HG03060 (cell line): ENCODE data around the gene COPZ2.

ENCODE experiments used
- ATAC-seq: cut with Tn5 transposase; IDR thresholded peaks from one replicate; pipeline ENCODE4 v1.9.1; 2021; ENCODE audit warnings: low read depth, moderate number of reproducible peaks; ENCODE audit not compliant: unreplicated experiment

Gene COPZ2

GRCh38 chr17:48056879-48057278 is 19.3 kb upstream of the COPZ2 start:
- no peak for ATAC-seq

DNA sequence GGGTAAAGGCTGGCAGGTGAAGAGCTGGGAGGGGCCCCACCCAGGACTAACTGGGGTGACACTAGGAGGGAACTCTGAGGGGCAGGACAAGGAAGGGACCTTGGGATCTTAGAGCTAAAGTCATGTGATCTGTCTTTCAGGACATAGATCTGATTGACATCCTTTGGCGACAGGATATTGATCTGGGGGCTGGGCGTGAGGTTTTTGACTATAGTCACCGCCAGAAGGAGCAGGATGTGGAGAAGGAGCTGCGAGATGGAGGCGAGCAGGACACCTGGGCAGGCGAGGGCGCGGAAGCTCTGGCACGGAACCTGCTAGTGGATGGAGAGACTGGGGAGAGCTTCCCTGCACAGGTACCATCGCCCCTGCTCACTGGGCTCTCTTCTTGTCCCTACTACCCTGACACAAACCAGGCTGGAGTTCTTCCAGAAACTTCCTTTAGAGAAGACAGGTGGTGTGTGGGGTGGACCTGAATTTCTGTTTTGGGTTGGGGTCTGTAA is 18.7 kb upstream of the COPZ2 start:
- ATAC-seq = no peak

DNA sequence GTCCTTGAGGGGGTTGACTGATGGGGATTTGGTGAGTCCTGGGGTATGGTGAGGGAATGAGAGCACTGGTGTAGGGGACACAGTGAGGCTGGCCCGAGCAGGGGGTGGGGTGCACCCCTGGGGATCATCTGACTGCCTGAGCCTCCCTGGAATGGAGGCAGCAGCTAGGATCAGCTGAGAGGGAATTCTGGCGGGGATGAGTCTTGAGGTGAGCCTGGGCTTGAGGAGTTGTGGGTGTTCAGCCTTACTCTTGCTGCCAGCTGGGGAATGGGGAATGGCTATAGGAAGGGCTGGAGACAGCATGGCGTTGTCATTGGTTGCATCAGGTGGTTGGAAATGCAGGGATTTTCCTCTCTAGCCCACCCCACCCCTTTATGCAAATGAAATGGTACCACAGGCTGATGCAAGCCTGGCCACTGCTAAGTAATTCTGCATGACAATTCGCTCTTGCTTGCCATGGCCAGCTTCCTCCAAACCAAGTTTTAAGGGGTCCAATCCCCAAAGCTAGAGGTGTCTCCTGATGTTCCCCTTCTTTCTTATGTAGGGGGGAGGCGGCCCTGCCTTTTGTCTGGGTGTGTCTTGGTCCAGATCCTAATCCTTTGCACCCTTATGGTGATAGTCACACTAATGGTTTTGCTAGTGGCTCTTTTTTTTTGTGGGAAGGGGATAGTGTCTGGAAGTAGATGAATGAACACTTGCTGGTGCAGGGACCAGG is 18.1 kb upstream of the COPZ2 start:
- no peak for ATAC-seq

DNA sequence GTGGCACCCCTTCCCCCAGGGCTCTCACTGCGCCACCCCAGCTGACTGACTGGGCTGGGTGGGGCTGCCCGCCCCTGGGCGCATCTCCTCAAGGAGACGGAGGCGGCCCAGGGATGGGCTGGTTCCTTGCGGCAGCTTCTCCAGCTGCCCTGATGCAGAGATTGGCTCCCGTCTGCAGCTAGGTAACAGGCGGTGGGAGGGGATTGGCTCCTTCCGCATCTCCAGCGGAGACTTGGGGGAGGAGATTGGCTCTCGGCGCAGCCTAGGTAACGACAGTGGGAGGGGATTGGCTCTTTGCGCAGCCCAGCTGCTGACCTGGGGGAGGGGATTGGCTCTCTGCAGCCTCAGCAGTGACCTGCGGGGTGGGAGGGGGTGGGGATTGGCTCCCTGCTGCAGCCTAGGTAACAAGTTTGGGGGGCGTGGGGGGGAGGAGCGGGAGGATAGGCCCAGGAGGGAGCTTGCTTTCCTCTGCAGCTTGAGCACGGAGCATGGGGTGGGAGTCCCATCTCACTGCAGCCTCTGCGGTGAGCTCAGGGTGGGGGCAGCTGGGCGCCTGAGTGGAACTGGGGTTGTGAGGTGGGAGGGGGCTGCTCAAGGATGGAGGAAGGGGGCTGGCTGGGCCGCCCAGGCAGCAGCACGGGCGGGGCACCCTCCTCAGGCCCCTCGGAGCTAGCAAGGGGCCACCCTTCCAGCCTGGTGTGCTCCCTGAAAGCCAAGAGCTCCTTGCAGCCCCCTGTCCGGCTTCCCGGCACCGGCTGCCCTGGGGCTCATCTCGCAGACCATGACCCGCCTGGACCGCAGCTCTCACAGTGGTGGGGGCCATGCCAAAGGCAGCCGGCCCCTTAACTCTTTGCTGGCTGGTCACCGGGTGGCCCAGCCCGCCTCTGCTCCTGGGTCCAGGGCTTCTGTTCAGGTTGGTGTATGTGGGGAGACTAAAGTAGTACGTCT is 16.9 kb upstream of the COPZ2 start:
- no peak for ATAC-seq

GRCh38 chr17:48053758-48054237 is 16.2 kb upstream of the COPZ2 start:
- ATAC-seq = no peak

DNA sequence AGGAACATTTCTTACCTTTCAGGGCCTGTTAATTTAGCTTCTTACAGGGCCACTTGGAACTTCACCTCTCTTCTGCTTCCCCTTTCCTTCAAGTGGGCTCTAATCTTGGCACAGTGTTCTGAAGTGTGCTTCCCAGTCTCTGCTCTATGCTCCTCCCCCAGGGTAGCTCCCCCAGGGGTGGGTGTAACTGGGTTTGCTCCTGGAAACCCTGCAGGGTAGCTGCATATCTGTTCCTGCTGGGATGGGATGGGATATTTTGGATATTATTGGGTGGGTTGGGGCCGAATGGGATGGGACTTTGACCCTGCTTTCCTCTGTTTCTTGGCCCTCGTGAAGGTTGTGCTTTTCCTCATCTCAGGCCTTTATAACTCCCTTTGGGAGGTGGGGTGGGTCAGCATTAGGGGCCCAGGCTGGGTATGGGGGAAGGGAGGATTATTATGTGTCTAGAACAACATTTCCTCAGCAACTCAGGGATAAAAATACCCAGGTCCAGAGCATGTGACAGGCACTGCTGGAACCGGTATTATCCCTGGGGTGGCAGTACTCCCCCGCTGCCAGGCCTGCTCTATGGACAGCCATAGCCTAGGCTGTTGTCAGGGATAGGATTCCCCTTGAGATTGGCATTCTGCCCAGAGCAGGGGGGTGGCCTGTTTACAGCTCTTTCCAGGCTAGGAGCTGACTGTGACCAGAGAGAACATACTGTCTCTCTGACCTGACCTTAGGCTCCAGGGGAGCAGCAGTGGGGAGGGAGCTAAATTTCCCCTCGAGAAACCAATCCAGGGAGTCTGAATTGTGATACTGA is 15.6 kb upstream of the COPZ2 start:
- ATAC-seq = no peak

GRCh38 chr17:48051706-48052486 is 14.3 kb upstream of the COPZ2 start:
- no peak for ATAC-seq

GRCh38 chr17:48051283-48051682 is 13.7 kb upstream of the COPZ2 start:
- ATAC-seq = no peak

DNA sequence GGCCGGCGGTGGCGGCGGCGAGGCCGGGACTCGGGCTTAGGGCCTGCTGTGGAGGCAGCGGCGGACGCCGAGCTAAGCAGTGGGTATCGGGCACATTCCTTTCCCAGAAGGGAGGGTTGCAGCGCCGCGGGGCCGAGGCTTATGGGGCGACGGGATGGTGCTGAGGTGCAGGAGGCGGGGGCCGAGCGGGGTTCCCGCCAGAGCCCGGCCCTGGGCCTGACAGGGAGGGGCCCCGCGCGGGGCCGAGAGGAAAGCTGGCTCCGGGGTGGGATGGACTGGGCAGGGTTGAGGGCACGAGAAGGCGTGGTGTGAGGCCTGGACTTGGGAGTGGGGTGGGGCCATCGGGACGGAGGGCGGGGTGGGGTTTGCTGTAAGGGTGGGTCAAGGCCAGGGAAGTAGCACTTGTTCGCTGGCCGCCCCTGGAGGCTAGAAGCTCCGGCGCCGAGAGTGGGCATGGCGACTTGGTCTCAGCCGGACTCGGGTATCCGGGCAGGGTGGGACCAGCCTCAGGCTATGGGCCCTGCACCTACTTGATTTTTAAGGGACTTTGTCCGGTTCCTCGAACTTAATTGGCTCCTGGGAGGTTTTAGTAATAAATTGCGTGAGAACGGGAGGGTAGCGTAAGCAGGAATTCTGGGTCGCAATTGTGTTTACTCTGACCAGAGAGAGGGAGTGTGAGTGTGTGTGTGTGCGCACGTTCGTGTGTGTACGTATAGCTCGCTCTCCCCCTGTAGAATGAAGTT is 11.0 kb upstream of the COPZ2 start:
- no peak for ATAC-seq

DNA sequence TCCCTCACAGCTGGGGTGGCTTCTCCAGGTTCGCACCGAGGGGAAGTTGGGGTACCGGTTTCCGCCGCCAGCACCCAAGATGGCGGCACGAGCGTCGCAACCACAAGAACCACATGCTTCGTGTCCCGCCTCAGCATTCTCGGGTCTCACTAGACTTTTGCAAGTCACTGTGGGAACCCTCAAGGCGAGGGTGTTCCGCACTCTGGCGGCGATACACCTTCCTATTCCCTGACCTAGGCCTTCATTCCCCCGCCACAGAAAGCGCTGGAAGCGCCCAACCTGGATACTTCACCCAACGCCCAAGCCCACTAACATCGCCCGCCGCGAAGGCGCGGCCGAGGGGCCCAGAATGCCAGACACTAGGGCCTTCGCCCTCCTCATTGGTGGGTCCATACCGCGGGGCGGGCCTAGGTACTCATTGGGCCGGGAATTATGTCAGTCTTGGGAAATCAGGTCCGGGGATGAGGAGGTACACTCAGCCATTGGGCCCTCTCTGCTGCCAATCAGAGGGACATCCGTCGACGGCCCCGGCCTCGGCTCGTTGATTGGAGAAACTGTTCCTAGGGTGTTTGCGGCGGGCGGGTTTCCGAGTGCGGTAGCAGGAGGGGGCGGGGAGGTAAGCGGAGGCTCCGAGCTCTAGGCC is 10.3 kb upstream of the COPZ2 start, which contains the start of gene NFE2L1:
NFE2L1 (plus strand) TSS at position 619 of the 643 bp plus-strand sequence. CDS start 2,760 bp downstream, outside the sequence.
- ATAC-seq = peak; percentile 85

GRCh38 chr17:48047113-48047740 is 9.6 kb upstream of the COPZ2 start:
- ATAC-seq = no peak

GRCh38 chr17:48046296-48046695 is 8.7 kb upstream of the COPZ2 start:
- ATAC-seq = no peak

- no peak for ATAC-seq
These were observed 7.9 kb upstream of the COPZ2 start for GRCh38 chr17:48045316-48046001.

GRCh38 chr17:48044851-48045250 is 7.3 kb upstream of the COPZ2 start:
- ATAC-seq = no peak

- ATAC-seq = no peak
These were observed 5.6 kb upstream of the COPZ2 start for GRCh38 chr17:48043176-48043575.

- no peak for ATAC-seq
These were observed 1.1 kb upstream of the COPZ2 start for GRCh38 chr17:48038687-48039086.

DNA sequence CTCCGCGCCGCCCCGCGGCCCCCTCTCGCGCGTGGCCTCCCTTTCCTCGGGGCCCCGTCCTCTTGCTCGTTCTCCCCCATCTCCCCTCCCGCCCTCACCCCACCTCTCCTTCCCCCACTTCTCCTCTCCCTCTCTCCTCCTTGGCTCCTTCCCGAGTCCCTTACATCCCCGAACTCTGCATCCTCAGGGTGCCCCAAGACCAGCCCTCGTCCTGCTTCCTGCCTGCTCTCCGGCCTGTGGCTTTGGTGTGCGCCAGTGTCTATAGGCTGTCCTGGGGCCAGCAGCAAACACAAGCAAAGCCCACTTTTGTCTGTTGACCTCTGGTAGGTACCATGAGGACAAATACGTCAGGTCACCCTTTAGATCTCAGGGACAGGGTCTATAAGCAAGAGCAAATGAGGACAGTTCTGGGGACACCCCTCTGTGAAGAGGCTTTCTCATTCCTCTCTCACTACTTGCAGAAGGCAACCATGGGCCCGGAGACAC is 284 bp upstream of the COPZ2 start:
- no peak for ATAC-seq
